NCI-H128 (cell line): Measurements from ENCODE around the gene WBP11.

ENCODE experiments used
- DNase-seq: peaks from one replicate; lab custom pipeline; 2025; ENCODE audit not compliant: unreplicated experiment; lab: John Stamatoyannopoulos, UW

Gene WBP11

DNA sequence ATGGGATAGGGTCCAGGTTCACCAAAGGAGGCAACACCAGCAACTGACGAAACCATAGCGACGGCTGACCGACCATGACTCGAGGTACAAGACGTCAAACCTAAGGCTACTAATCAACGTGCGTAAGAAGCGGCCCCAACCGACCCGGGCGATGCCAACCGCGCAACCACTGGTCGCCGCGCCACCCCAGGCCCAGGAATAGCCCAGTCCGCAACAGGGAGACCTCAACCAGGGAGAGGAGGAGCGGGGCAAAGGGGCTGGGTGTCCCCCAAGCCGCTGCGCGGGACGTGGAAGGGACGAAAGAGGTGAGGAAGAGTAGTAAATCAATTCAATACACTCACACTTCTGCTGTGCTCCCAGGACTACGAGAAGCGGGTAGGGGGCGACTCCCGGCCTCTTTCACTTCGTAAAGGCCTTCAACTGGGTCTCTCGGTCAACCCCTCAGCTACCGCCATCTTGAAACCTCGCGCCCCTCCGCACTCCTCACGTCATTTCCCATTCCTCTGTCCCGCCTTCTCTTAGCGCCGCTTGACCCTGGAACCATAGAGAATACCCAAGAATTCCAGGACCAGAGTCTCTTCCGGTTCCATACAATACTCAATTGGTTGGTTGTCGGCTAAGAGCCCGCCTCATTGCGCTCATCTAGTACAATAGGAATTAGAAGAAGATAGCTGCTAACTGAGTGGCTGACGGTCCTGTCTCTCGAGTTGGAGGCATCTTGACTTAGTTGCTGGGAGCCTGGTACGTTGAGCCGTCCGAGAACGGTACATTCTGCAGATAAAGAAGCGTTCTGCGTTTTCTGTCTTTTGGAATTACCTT is at the start of gene WBP11, which contains the start of gene C12orf60:
Gene WBP11, minus strand, starts transcription at position 468 of the 819 bp plus-strand sequence. CDS start 2,095 bp downstream, outside the sequence.
Gene C12orf60, plus strand, starts transcription at position 660 of the 819 bp plus-strand sequence. CDS start 19,266 bp downstream, outside the sequence.
- DNase-seq: peak; percentile 98

DNA sequence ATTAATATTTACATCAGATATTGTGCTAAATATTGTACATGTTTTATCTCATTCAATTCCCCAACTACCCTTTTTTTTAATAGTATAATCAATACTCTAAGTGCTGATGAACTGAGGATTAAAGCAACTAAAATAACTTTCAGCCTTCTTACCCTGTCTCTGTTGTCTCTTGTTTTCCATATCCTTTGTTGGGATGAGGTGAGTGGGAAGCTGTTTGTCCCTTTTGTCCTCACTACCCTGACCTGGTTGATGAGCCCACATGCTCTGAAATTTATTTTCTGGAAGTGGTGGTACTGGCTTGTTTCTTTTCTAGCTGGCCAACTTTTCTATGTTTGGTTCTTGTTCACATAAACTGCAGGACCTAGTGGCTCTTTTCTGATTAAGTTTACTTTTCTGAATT is 49.6 kb upstream of the WBP11 start:
- DNase-seq: no peak

- DNase-seq: no peak
These were observed 47.8 kb upstream of the WBP11 start for GRCh38 chr12:14850929-14851663.

- DNase-seq: no peak
These were observed 46.4 kb upstream of the WBP11 start for GRCh38 chr12:14849661-14850060.

- DNase-seq: no peak
These were observed 43.8 kb upstream of the WBP11 start for GRCh38 chr12:14846876-14847580.

DNA sequence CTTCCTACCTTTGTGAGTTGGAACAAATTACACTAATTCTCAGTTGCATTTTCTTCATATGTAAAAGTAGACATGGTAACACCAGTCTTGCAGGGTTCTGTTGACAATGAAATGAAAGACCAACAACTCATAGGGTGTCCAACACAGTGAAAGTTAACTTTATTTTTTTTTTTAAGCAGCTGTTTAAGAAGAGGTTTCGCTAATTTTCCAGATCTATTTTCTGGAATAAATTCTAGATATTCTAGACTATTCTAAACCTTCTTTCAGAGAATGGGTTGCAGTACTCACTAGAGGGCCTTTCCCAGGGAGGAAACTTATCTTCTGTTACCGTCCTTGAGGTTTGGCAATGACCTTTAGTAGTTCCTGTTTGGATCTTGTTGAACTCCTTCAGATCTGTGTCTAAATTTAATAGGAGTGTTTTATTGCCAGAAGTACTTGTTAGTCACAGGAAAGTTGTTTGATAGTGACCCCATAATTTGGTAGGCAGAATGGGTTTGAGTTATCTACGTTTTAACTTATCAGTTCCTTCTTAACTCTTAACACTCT is 42.8 kb upstream of the WBP11 start:
- DNase-seq: no peak

DNA sequence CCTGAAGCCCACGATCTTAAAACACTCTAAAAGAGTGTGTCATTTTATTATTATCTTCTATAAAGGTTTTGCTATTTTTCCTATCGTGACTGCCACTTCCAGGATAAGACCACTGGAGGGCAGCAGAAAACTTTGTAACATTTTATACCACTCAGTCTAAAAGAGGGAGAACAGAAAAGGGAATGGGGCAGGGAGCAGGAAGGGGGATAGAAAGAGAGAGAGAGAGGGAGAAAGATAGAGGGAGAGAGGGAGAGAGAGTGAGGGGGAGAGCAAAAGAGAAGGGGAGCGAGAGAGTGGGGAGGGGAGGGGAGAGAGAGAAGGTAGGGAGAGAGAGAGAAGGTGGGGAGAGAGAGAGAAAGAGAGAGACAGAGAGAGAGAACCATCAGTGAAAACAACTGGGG is 42.1 kb upstream of the WBP11 start:
- DNase-seq: no peak

GRCh38 chr12:14844401-14844800 is 41.1 kb upstream of the WBP11 start:
- no peak for DNase-seq

DNA sequence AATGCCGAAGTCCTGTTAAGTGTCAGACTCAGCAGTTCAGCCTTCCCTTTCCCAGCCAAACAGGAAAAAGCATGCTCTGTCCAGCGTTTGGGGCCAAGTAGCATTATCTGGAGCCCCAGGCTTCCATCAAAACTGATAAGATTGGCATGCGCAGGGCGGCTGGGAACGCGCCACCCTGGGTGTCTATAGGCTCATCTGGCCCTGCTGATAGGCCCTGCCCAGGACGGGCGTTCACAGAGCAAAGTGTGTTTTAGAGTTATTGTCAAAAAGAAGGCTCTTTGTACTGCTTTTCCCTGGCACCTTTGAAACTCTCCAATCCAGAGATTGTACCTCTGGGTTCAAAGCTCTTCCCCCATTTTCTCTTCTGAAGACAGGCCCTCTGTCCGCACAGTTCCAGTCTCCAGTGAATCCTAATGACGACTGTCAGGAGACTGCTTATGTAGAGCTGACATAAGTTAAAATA is 40.2 kb upstream of the WBP11 start, which contains the start of gene ART4:
Gene ART4, minus strand, starts transcription at position 102 of the 463 bp plus-strand sequence. CDS start 413 bp downstream, outside the sequence.
- DNase-seq: no peak

DNA sequence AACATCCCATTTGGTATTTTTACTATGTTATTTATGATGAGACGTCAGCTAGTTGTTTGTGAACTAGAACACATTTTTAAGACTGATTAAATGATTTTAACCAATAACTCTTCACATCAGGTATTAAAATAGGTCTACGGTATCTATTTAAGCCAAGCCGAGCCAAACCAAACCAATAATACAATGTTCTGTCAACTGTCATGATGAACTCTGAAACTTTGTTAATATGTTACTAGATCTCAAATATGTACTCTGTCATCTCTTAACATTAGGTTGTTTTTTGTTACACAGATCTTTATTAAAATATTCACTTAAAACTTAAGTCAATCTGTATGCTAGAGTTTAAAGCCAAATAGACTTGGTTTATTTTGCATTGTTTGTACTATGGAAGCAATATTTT is 39.0 kb upstream of the WBP11 start:
- no peak for DNase-seq

- DNase-seq: no peak
These were observed 38.5 kb upstream of the WBP11 start for GRCh38 chr12:14841761-14842160.

DNA sequence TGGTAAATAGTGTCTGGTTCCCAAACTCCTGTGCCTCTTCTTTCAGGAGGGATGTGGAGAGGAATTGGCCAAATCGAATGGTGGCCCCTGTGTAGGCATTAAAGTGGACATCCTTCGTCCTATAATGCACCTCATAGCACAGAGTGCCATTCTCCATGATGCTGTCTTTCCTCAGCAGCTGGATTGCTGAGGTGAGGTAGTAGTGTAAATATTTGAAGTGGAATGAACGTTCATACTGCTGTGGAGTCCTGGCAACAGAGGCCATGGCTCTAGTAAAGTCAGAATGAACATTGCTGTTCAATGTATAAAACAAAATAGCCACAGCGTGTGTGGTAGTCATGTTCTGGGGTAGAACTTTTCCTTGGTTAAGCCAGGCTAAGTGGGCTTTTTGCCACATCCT is 37.3 kb upstream of the WBP11 start:
- DNase-seq: no peak

DNA sequence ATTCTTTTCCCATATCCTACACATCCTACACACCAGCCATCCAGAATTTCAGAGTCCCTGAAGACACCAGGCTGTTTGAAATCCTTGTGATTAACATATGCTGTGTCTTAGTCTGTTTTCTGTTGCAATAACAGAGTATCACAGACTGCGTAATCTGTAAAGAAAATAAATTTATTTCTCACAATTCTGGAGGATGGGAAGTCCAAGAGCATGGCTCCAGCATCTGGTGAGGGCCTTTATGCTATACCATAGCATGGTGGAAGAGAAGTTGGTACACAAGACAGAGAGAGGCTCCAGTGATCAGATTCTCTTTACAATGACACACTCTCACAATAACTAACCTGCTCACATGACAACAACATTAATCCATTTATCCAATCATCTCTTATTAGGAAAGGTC is 36.0 kb upstream of the WBP11 start:
- DNase-seq: no peak

GRCh38 chr12:14836336-14837210 is 33.3 kb upstream of the WBP11 start:
- DNase-seq: no peak

DNA sequence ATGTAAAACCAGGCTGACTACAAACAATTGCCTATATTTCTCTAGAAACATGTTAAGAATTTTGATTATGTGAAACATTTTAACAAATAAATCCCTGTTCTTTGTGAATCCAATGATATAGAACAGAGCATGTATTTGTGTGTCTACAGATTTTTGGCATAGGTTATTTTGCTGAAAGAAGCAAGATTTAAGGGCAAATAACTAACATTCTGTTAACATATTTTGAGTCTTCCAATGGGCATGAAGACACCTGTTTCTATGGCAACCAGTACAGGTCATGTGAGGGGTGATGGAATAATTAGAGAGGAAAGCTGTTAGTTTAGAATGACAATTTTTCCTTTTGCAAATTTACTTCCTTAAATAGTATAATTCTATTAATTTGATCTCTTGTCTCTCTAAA is 31.2 kb upstream of the WBP11 start:
- no peak for DNase-seq

GRCh38 chr12:14833952-14834351 is 30.7 kb upstream of the WBP11 start:
- DNase-seq: no peak

DNA sequence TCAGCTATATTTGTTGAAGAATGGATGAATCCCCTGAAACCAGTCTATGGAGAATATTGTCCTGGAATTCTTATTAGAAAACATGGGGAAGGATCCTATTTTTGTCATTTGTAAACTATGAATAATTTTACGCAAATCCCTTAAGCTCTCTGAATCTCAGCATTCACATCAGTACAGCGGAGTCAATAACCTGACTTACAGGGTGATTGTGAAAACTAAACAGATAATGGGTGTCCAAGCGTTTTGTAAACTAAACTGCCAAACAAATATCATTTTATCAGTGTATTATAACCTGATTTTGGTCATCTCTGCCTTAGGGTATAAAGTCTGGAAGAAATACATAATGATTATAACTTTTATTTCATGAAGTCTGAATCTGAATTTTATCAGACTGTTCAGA is 30.1 kb upstream of the WBP11 start:
- no peak for DNase-seq

DNA sequence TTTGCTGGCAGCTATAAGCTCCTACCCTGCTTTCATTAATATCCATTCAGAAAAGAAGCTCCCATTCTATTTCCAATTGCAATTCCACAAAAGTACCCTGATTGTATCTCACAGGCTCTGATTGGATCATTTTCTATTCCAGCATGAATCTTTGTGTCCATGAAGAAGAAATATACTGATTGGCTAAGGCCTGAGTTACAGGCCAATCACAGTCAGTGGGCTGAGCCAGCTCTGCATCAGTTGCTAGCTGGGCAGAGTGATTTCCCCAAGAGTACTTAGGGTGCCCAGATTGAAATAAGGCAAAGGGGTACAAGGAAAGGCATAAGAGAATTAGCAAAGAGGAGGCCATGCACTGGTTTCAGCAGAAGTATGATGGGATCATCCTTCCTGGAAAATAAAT is 25.6 kb upstream of the WBP11 start:
- no peak for DNase-seq

- no peak for DNase-seq
These were observed 23.8 kb upstream of the WBP11 start for GRCh38 chr12:14827043-14827442.

DNA sequence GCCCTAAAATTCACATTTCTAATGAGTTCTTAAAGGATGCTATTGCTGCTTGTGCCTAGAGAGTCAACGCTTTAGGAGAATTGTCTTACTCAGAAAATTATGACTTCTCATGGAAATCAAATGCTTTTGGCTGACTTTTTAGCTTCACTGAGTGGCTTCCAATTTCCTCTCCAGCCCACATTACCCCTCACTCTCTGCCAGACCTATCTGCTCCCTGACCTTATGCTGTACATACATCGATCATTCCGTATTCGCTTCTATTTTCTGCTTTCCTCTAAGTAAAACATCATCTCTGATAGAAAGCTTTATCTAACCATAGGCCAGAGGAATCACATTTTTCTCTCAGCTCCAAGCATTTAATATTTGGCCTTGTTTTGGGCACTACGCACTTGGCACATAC is 23.2 kb upstream of the WBP11 start:
- no peak for DNase-seq
